Karpas-422 (cell line): ENCODE results near the gene USP43. TPM values are rescaled to one million over a fixed set of nuclear protein-coding genes. Genes with fewer than 3 reads are reported as not detected.
A peak's percentile ranks its signal among the peaks of the same experiment; 100 is the strongest.

Experiments
- DNase-seq: peaks from one replicate; pipeline ENCODE4 v3.0.0-alpha.2; 2015
- H2AFZ ChIP-seq: fragments of 200-600 bp; sonication (generic); 2 replicates; pipeline ENCODE4 v1.6.1; 2014; ENCODE audit warnings: antibody characterized with exemption, low read length, mixed read lengths
- H3K27ac ChIP-seq: fragments of 200-600 bp; sonication (generic); 2 replicates; pipeline ENCODE4 v1.5.1; 2014; ENCODE audit warnings: mild to moderate bottlenecking, low read length, moderate library complexity
- H3K27me3 ChIP-seq: fragments of 200-600 bp; sonication (generic); 2 replicates; pipeline ENCODE4 v1.6.1; 2014; ENCODE audit warnings: low read length, mixed read lengths
- H3K36me3 ChIP-seq: fragments of 200-600 bp; sonication (generic); 2 replicates; pipeline ENCODE4 v1.6.1; 2014; ENCODE audit warnings: low read length, mixed read lengths; ENCODE audit not compliant: insufficient read depth
- H3K4me1 ChIP-seq: fragments of 200-600 bp; sonication (generic); 2 replicates; pipeline ENCODE4 v1.6.1; 2014; ENCODE audit warnings: mild to moderate bottlenecking, low read length, mixed read lengths
- H3K4me2 ChIP-seq: fragments of 200-600 bp; sonication (generic); 2 replicates; pipeline ENCODE4 v1.6.1; 2014; ENCODE audit warnings: low read length, low read depth, mild to moderate bottlenecking; ENCODE audit not compliant: poor library complexity, severe bottlenecking
- H3K4me3 ChIP-seq: fragments of 200-600 bp; sonication (generic); 2 replicates; pipeline ENCODE4 v1.5.1; 2014; ENCODE audit warnings: mild to moderate bottlenecking, antibody characterized with exemption, low read length, mixed read lengths
- H3K79me2 ChIP-seq: fragments of 200-600 bp; sonication (generic); 2 replicates; pipeline ENCODE4 v1.6.1; 2014; ENCODE audit warnings: mild to moderate bottlenecking, low read length, mixed read lengths
- H3K9ac ChIP-seq: fragments of 200-600 bp; sonication (generic); 2 replicates; pipeline ENCODE4 v1.6.0; 2014; ENCODE audit warnings: low read length
- H3K9me2 ChIP-seq: fragments of 200-600 bp; sonication (generic), shearing (Covaris generic); replicated peaks from 2 replicates; pipeline ENCODE4 v1.6.0; 2014; ENCODE audit warnings: mild to moderate bottlenecking, low read length, moderate library complexity; ENCODE audit not compliant: insufficient read depth
- H3K9me3 ChIP-seq: fragments of 300-700, 200-600 bp; sonication (generic); 2 replicates; pipeline ENCODE4 v1.6.1; 2014; ENCODE audit warnings: low read length, mixed read lengths
- H4K20me1 ChIP-seq: fragments of 200-600 bp; sonication (generic); 2 replicates; pipeline ENCODE4 v1.6.1; 2014; ENCODE audit warnings: mild to moderate bottlenecking, antibody characterized with exemption, low read length, low read depth; ENCODE audit not compliant: insufficient read depth
- total RNA-seq: library from RNA; depleted of rRNA; stranded (reverse); fragments of >200 nt; shearing (Covaris generic); gene quantifications from 2 replicates; pipeline ENCODE4 v1.2.3, GENCODE V29; 2014; ENCODE audit warnings: low replicate concordance

The USP43 gene
- total RNA-seq, 1 experiment from 2014 or later = 0.37 TPM

DNA sequence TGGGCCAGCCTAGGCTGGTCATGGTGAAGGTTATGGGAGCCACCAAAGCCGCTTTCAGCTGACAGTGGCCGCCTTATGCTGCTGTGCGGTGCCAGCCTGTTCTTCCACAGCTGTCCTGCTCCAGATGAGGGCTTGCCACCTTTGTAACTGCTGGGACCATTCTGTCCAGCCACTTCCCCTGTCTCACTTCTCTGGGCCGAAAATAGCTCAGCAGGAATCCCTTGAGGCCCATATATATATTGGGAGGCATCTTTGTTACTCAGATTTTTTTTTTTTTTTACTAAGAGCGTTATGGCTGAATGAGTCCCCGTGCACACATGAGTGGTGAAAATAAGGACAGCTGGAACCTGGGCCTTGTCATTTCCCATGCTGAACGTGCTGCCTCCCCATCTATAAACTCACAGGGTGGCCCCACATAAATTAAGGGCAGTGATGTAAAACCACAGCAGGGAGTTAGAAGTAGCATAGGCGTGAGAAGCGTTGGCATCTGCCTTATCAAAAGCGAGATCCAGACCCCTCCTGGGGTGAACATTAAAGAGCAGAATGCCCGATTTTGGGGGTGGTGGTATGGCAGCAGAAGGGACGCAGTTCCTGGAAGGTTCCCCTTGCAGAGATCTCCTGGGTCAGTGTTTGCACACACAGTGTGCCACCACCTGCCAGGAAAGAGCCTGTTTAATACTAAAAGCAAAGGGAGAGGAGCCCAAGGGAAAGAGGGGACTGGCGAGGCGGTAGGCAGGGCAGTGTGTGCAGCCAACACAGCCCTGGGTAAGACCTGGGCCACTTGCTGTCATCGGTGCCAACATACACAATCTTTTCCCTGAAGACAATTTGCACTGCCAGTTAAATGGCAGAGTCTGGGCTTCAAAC, 57.8 kb downstream of the USP43 start:
- Histone ChIP-seq H3K79me2 (no peaks in the 10 kb centered on the region), H3K27ac (no peak overlapping the region), H3K9me2 (no peaks in the 10 kb centered on the region), H3K9ac (no peak overlapping the region), H2AFZ (no peak overlapping the region), H3K4me2 (no peak overlapping the region), H3K9me3 (no peaks in the 10 kb centered on the region), H3K4me3 (no peak overlapping the region), H3K4me1 (peaks cover 18% of the 10 kb centered on the region), H3K27me3 (no peaks in the 10 kb centered on the region), H3K36me3 (no peaks in the 10 kb centered on the region), H4K20me1 (no peaks in the 10 kb centered on the region)
- DNase-seq = peak; percentile 59

DNA sequence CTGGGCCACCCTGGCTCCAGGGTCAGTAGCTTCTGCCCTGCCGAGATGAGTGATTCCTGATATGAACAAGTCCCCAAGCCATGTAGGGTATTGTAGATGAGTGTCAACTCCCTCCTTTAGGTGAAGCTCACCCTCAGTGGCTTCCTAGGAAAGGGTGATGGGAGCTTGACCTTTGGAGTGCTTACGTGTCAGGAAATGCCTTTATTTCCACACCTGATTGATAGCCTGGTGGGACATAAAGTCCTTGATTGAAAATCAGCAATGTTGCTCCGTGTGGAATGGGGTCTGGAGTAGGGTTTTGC, 58.4 kb downstream of the USP43 start:
- no peak overlapping the region for H3K4me3 ChIP-seq
- no peak overlapping the region for H3K4me2 ChIP-seq
- H2AFZ ChIP-seq = no peak overlapping the region
- no peak for DNase-seq
- H3K27me3 ChIP-seq = no peaks in the 10 kb centered on the region
- H3K4me1 ChIP-seq = peaks cover 13% of the 10 kb centered on the region
- no peaks in the 10 kb centered on the region for H3K9me3 ChIP-seq
- H4K20me1 ChIP-seq = no peaks in the 10 kb centered on the region
- H3K9ac ChIP-seq = no peak overlapping the region
- H3K79me2 ChIP-seq = no peaks in the 10 kb centered on the region
- no peaks in the 10 kb centered on the region for H3K9me2 ChIP-seq
- no peak overlapping the region for H3K27ac ChIP-seq
- H3K36me3 ChIP-seq = no peaks in the 10 kb centered on the region

- Histone ChIP-seq H3K79me2 (no peaks in the 10 kb centered on the region), H3K9ac (no peak overlapping the region)
Observed at GRCh38 chr17:9705745-9706144, 60.4 kb downstream of the USP43 start.

DNA sequence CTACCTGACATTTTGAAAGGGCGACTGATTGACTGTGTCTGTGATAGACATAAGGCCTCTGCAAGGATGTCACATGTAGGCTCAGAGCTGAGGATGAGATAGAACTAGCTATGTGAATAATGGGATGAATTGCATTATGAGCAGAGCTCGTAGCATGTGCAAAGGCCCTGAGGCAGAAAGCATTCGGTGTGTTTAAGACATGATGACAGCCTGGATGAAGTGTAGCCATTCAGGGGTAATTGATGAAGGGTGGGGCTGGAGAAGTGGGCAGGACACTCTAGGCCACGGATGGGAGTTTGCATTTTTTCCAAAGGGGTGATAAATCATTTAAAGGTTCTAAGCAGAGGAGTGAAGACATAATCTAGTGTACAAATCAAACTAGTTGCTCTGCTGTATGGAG, 62.6 kb downstream of the USP43 start:
- Histone ChIP-seq H3K9me3 (no peaks in the 10 kb centered on the region), H3K9ac (no peak overlapping the region), H4K20me1 (no peaks in the 10 kb centered on the region), H3K4me2 (no peak overlapping the region), H3K27ac (no peak overlapping the region), H3K9me2 (no peaks in the 10 kb centered on the region), H3K36me3 (no peaks in the 10 kb centered on the region), H2AFZ (no peak overlapping the region), H3K79me2 (no peaks in the 10 kb centered on the region), H3K27me3 (no peaks in the 10 kb centered on the region), H3K4me1 (peaks cover 10% of the 10 kb centered on the region), H3K4me3 (no peak overlapping the region)
- DNase-seq = no peak

More at GRCh38 chr17:9705745-9706144, 60.4 kb downstream of the USP43 start:
- no peak for DNase-seq
- Histone ChIP-seq H3K4me2 (no peak overlapping the region), H3K27me3 (no peaks in the 10 kb centered on the region), H3K36me3 (no peaks in the 10 kb centered on the region), H4K20me1 (no peaks in the 10 kb centered on the region), H3K9me3 (no peaks in the 10 kb centered on the region), H2AFZ (no peak overlapping the region), H3K27ac (no peak overlapping the region), H3K9me2 (no peaks in the 10 kb centered on the region), H3K4me1 (peaks cover 13% of the 10 kb centered on the region), H3K4me3 (no peak overlapping the region)

GRCh38 chr17:9714801-9715200, 69.5 kb downstream of the USP43 start:
- Histone ChIP-seq H3K9ac (no peak overlapping the region), H3K27ac (no peak overlapping the region), H3K4me2 (no peak overlapping the region), H3K36me3 (no peaks in the 10 kb centered on the region), H2AFZ (no peak overlapping the region), H3K79me2 (no peaks in the 10 kb centered on the region), H3K9me3 (no peaks in the 10 kb centered on the region), H3K9me2 (no peaks in the 10 kb centered on the region), H4K20me1 (no peaks in the 10 kb centered on the region), H3K27me3 (no peaks in the 10 kb centered on the region), H3K4me1 (no peaks in the 10 kb centered on the region), H3K4me3 (no peak overlapping the region)
- DNase-seq = no peak

GRCh38 chr17:9715503-9716016, 70.2 kb downstream of the USP43 start:
- H3K79me2 ChIP-seq = no peaks in the 10 kb centered on the region
- DNase-seq = no peak
- no peaks in the 10 kb centered on the region for H3K27me3 ChIP-seq
- no peak overlapping the region for H2AFZ ChIP-seq
- H3K9me2 ChIP-seq = no peaks in the 10 kb centered on the region
- no peak overlapping the region for H3K9ac ChIP-seq
- H3K36me3 ChIP-seq = no peaks in the 10 kb centered on the region
- no peaks in the 10 kb centered on the region for H3K4me1 ChIP-seq
- no peaks in the 10 kb centered on the region for H3K9me3 ChIP-seq
- no peak overlapping the region for H3K4me3 ChIP-seq
- H3K27ac ChIP-seq = no peak overlapping the region
- no peaks in the 10 kb centered on the region for H4K20me1 ChIP-seq
- H3K4me2 ChIP-seq = no peak overlapping the region

- Histone ChIP-seq H3K9ac (no peak overlapping the region), H3K79me2 (no peaks in the 10 kb centered on the region), H3K36me3 (no peaks in the 10 kb centered on the region)
Observed at GRCh38 chr17:9725575-9725974, 80.3 kb downstream of the USP43 start.

GRCh38 chr17:9726291-9726690, 81.0 kb downstream of the USP43 start:
- Histone ChIP-seq H3K27me3 (no peaks in the 10 kb centered on the region), H4K20me1 (0 out of 2 replicates have a peak, but pooled peaks cover 2% of the 10 kb centered on the region), H3K9ac (no peak overlapping the region), H3K4me1 (no peaks in the 10 kb centered on the region), H3K79me2 (no peaks in the 10 kb centered on the region), H3K36me3 (no peaks in the 10 kb centered on the region), H3K9me2 (no peaks in the 10 kb centered on the region), H3K9me3 (no peaks in the 10 kb centered on the region), H3K27ac (no peak overlapping the region), H3K4me3 (no peak overlapping the region), H3K4me2 (no peak overlapping the region), H2AFZ (no peak overlapping the region)
- DNase-seq = no peak

More at GRCh38 chr17:9725575-9725974, 80.3 kb downstream of the USP43 start:
- Histone ChIP-seq H3K4me3 (no peak overlapping the region), H3K9me2 (no peaks in the 10 kb centered on the region), H3K27ac (no peak overlapping the region), H3K4me2 (no peak overlapping the region), H3K4me1 (no peaks in the 10 kb centered on the region), H3K27me3 (no peaks in the 10 kb centered on the region), H4K20me1 (0 out of 2 replicates have a peak, but pooled peaks cover 2% of the 10 kb centered on the region), H3K9me3 (no peaks in the 10 kb centered on the region), H2AFZ (no peak overlapping the region)
- no peak for DNase-seq
